Measurements from ENCODE around the gene IRF2BP1.

- no peak for TF ChIP-seq EZH2phosphoT487 (IDR thresholded peaks at IDR 0.05; ENCODE audit: low read length)
- TF ChIP-seq CTCF (IDR thresholded peaks at IDR 0.05; ENCODE audit: low read length), result no peak
Measured at GRCh38 chr19:45902651-45903625, 17.0 kb upstream of the IRF2BP1 start.
